SKM-1 treated with dmso at 0.1 percent for 144 hours (cell line): ENCODE measurements around the gene OBP2A.
"Not testable (repeated sequence)": the region's sequence is repeated elsewhere in the genome, so short reads cannot be mapped to it uniquely, and the experiment has no call there.

Experiments
- DNase-seq: peaks from one replicate; lab custom pipeline; 2025; ENCODE audit not compliant: unreplicated experiment; lab: John Stamatoyannopoulos, UW

The OBP2A gene

DNA sequence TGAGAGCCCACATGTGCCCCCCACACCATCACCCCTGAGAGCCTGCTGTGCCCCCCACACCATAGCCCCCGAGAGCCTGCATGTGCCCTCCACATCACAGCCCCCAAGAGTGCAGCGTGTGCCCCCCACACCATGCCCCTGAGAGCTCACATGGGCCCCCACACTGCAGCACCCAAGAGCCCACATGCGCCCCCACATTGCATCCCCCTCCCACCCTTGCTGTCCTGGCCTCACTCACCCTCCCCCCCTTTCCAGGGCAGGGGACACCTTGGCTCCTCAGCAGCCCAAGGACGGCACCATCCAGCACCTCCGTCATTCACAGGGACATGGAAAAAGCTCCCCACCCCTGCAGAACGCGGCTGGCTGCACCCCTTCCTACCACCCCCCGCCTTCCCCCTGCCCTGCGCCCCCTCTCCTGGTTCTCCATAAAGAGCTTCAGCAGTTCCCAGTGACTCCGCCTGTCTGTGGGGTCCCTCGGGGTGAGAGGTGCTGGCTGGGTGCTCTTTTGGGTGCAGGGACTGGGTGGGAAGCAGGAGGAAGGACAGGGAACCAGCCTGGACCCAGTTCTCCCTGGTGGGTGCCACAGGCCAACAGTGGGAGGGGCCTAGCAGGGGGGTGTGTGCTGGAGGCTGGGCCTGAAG lies 19.7 kb upstream of the OBP2A start:
- no peak for DNase-seq

- no peak for DNase-seq
Measured at GRCh38 chr9:135526730-135527571, 19.0 kb upstream of the OBP2A start.

- not testable (repeated sequence) for DNase-seq
Measured at GRCh38 chr9:135528842-135529435, 17.0 kb upstream of the OBP2A start.

- no peak for DNase-seq
Measured at GRCh38 chr9:135530146-135530545, 15.8 kb upstream of the OBP2A start.

GRCh38 chr9:135531096-135531495 lies 14.8 kb upstream of the OBP2A start:
- no peak for DNase-seq

- no peak for DNase-seq
Measured at GRCh38 chr9:135533113-135533512, 12.8 kb upstream of the OBP2A start.

DNA sequence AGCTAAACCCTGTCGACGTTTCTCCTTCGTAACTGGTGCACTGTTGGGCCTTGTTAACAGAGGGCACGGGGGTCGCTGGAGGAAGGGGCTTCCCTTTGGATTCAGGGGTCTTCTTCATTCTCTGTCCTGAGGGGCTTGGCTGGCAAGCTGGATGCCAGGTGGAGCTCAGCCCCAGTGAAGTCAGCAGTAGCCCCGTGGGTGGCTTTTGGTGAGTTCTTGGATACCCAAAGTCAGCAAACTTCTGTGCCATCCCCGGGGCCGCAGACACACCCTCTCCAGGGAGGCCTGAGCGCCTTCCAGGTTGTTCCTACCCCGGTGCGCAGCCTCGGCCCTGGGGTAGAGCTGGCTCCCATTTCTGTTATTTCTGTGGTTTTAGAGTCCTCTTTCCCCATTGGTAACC lies 12.3 kb upstream of the OBP2A start:
- no peak for DNase-seq

GRCh38 chr9:135534192-135534711 lies 11.7 kb upstream of the OBP2A start:
- DNase-seq, result not testable (repeated sequence)

GRCh38 chr9:135534826-135535225 lies 11.1 kb upstream of the OBP2A start:
- DNase-seq, result not testable (repeated sequence)

GRCh38 chr9:135535631-135536030 lies 10.3 kb upstream of the OBP2A start:
- DNase-seq, result not testable (repeated sequence)

DNA sequence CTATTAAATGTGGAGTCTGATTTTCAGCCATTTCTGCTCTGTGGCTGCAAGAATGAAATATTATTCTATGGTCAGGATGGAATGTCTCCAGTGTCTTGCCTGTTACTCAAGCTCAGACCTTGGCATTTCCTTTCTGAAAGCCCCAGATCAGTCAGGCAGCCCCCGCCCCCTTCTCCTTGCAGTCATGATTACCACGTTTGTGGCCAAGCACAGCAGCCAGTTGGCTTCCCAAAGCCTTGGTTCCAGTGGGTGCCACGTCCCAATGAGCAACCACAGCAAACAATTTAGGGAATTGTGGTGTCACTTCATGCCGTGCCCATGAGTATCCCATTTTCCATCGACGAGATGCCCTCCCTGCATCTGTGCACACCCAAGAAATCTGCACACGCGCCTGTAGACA lies 9.7 kb upstream of the OBP2A start:
- DNase-seq, result no peak

DNA sequence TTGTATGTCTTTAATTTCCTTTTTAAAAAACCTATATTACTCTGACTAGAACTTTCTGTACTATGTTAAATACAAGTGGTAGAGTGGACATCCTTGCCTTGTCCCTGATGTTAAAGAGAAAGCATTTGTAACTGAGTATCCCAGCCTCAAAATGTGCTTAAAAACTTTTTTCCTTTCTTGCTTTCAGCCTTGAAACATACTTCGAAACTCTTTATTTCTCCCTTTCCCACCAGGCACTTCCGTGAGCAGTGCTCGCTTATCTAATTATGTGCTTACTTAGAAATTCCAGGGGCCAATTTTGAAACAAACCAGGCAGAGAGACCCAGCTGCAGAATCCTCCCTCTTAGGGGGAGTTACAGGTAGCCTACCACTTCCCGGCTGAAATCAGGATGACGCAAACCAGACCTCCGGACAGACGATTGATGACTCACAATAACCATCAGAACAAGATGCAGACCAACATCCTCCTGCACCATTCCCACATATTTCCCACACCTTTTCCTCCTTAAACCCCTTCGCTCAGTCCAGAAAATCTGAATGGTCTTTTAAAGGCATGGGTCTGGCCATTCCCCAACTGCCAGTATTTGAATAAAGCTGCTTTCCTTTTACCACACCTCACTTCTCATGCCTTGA lies 2.5 kb upstream of the OBP2A start:
- DNase-seq, result not testable (repeated sequence)

DNA sequence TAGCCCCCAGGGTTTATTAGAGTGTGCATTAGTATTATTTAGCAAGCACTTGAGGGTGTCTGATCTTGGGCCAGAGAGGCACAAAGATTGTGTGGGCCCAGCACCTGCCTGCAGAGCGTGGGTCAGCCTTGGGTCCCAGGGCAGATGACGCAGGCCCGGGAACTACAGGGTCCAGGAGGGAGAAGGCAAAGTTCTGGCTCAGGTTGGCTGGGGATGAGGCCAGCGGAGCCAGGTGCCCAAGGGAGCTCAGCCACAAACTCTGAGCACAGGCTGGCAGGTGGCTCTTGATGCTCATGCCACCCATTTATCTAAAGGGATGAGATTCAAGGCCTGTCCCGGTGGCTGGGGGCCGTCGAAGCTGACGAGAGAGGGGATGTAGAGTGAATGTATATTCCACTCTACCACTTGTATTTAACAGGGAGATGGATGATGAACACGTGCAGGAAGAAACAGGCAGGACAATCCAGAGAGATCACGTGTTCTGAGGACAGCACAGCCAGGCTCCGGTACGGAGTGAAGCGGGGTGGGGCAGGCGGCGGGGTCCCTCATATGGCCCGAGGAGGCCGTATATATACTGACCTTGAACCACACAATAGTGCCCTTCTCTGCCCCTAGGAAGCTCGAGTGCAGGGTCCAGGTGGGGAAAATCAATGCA lies 818 bp upstream of the OBP2A start:
- DNase-seq, result no peak

DNA sequence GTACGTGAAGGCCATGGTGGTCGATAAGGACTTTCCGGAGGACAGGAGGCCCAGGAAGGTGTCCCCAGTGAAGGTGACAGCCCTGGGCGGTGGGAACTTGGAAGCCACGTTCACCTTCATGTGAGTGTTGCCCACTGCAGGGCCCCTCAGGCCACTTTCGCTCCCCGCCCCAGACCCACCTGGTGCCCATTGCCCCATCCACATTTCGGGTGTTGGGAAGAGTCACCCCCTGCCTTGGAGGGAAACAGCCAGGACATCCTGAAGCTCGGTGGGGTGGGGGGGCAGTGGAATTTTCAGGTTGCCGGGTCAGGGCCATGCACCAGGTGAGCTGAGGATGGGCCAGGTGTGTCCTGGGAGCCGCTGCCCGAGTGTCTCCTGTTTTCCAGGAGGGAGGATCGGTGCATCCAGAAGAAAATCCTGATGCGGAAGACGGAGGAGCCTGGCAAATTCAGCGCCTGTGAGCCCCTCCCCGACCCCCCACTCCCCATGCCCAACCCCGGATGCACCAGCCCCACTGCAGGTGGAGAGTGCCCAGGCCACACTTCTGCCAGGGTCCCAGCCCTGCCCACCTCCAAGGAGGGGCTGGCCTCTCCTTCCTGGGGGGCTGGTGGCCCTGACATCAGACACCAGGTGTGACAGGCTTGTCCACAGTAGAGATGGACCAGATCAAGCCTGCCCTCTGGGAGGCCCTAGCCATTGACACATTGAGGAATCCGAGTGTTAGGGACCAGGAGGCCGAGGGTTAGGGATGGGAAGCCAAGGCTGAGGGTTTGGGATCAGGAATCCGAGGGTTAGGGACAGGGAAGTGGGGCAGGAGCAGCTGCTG lies 1.1 kb downstream of the OBP2A start:
- DNase-seq, result not testable (repeated sequence)

- no peak for DNase-seq
Measured at GRCh38 chr9:135547756-135548736, 2.1 kb downstream of the OBP2A start.

- not testable (repeated sequence) for DNase-seq
Measured at GRCh38 chr9:135549478-135550343, 3.8 kb downstream of the OBP2A start.

DNA sequence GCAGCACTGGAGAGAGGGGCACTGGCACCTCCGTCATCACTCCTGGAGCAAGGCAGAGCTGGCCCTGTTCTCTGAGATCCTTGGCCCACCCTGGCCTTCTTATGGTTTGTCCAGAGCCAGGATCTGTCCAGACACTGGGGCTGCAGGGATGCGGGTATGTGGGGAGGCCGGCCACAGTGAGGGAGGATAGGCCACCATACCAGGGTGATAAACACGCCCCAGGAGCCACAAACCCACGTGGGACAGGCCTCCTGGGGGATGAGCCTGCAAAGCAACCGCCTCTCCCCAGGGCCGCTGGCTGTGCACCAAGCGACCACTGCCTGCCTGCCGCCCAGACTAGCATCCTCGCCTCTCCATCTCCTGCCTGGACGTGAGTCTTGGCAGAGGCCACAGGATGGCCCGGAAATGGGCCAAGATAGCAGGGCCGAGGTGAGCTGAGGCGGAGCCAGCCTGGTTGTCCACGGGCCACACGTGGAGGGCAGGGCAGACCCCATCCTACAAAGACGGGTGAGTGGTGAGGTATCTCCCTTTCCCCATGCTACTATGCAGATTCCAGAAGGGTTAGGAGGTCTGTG lies 4.5 kb downstream of the OBP2A start:
- DNase-seq, result no peak
